Fibroblast of pulmonary artery (primary cell): ENCODE results near the gene SLC35A2.

Source experiments
- DNase-seq: peaks from one replicate; pipeline ENCODE4 v3.0.0-alpha.2; 2010; ENCODE audit warnings: low read depth
- H3K4me3 ChIP-seq: replicated peaks from 2 replicates; pipeline ENCODE4 v1.5.1; 2011; ENCODE audit warnings: low read depth, mild to moderate bottlenecking, control low read depth, low read length, moderate library complexity
- CTCF ChIP-seq: IDR thresholded peaks from 2 replicates; pipeline ENCODE4 v1.5.1; 2011; ENCODE audit warnings: mild to moderate bottlenecking, control low read depth, low read length, inconsistent platforms; ENCODE audit errors: missing control alignments

The SLC35A2 gene

GRCh38 chrX:48937054-48937907, 25.8 kb upstream of the SLC35A2 start:
- peak; percentile 14 for DNase-seq
- no peak overlapping the region for H3K4me3 ChIP-seq
- TF ChIP-seq CTCF = peak; percentile 14

- no peak overlapping the region for H3K4me3 ChIP-seq
- TF ChIP-seq CTCF = no peak
- DNase-seq = no peak
These were observed 25.1 kb upstream of the SLC35A2 start for GRCh38 chrX:48936429-48937053.

- no peak for DNase-seq
- TF ChIP-seq CTCF = no peak
- H3K4me3 ChIP-seq = no peak overlapping the region
These were observed 23.8 kb upstream of the SLC35A2 start for GRCh38 chrX:48935301-48935670.

GRCh38 chrX:48934581-48935300, 23.3 kb upstream of the SLC35A2 start:
- TF ChIP-seq CTCF = no peak
- no peak overlapping the region for H3K4me3 ChIP-seq
- DNase-seq = no peak

GRCh38 chrX:48933757-48934156, 22.3 kb upstream of the SLC35A2 start:
- no peak for TF ChIP-seq CTCF
- DNase-seq = no peak
- H3K4me3 ChIP-seq = no peak overlapping the region

- no peak overlapping the region for H3K4me3 ChIP-seq
- TF ChIP-seq CTCF = no peak
- no peak for DNase-seq
These were observed 16.4 kb upstream of the SLC35A2 start for GRCh38 chrX:48927736-48928382.
